Upper lobe of right lung (tissue), 1 donor: Measurements from ENCODE around the gene AGBL1. TPM values are rescaled to one million over a fixed set of nuclear protein-coding genes. Genes with fewer than 3 reads are reported as not detected.
A peak's percentile ranks its signal among the peaks of the same experiment; 100 is the strongest.
"Not testable (repeated sequence)": the region's sequence is repeated elsewhere in the genome, so short reads cannot be mapped to it uniquely, and the experiment has no call there.

Experiments used
- ATAC-seq: fragments of 200-7000 bp; cut with Tn5 transposase; one replicate; pipeline ENCODE4 v1.9.1; 2020; ENCODE audit warnings: mild to moderate bottlenecking, moderate library complexity
- DNase-seq: peaks from one replicate; pipeline ENCODE4 v3.0.0-alpha.2; 2020
- H3K27ac ChIP-seq: fragments of 200-600 bp; one replicate; pipeline ENCODE4 v1.8.0; 2022
- H3K27me3 ChIP-seq: fragments of 200-600 bp; one replicate; pipeline ENCODE4 v1.8.0; 2022; ENCODE audit warnings: mild to moderate bottlenecking
- H3K36me3 ChIP-seq: fragments of 200-600 bp; one replicate; pipeline ENCODE4 v1.8.0; 2022
- H3K4me1 ChIP-seq: fragments of 200-600 bp; one replicate; pipeline ENCODE4 v1.8.0; 2022
- H3K4me3 ChIP-seq: fragments of 200-600 bp; one replicate; pipeline ENCODE4 v1.8.0; 2022; ENCODE audit warnings: mild to moderate bottlenecking
- H3K9me3 ChIP-seq: fragments of 200-600 bp; one replicate; pipeline ENCODE4 v1.8.0; 2022
- CTCF ChIP-seq: fragments of 200-600 bp; IDR thresholded peaks from one replicate; pipeline ENCODE4 v1.8.0; 2022; ENCODE audit warnings: antibody characterized with exemption
- intact Hi-C: fragments of 100-400 bp; cut with DNase I; formaldehyde crosslinking; loops from one replicate; pipeline ENCODE4 v1.11.0; 2022
- total RNA-seq: library from RNA; stranded (reverse); fragmentation: NEBNext Ultra II Directional; extraction: Animal tissue kit (Norgen Biotek cat#: 25700); gene quantifications from one replicate; pipeline ENCODE4 v1.2.1, GENCODE V29; 2021
- donor health status: DM: no; HTN: yes; CAD: no; lungs with severe emphysema.

The AGBL1 gene
- total RNA-seq, 1 donor from 2014 or later = 6.5 TPM

- Histone ChIP-seq H3K36me3 (no peaks in the 10 kb centered on the region), H3K9me3 (no peaks in the 10 kb centered on the region), H3K27ac (no peak overlapping the region), H3K4me3 (no peak overlapping the region), H3K27me3 (no peaks in the 10 kb centered on the region), H3K4me1 (no peaks in the 10 kb centered on the region)
- TF ChIP-seq CTCF = no peak
- intact Hi-C loops = no loop called here
- ATAC-seq = no peak
- no peak for DNase-seq
These were observed 447.4 kb downstream of the AGBL1 start for GRCh38 chr15:86526938-86527690.

GRCh38 chr15:86528094-86528493 lies 448.4 kb downstream of the AGBL1 start:
- H3K27ac ChIP-seq, H3K9me3 ChIP-seq, H3K4me3 ChIP-seq, H3K4me1 ChIP-seq, ATAC-seq, DNase-seq, intact Hi-C loops, H3K27me3 ChIP-seq, H3K36me3 ChIP-seq: not testable (repeated sequence)

GRCh38 chr15:86538141-86538540 lies 458.5 kb downstream of the AGBL1 start:
- H3K4me3 ChIP-seq = no peak overlapping the region
- DNase-seq (no peak), ATAC-seq (no peak)
- no peaks in the 10 kb centered on the region for H3K36me3 ChIP-seq
- H3K27ac ChIP-seq = no peak overlapping the region
- no peaks in the 10 kb centered on the region for H3K4me1 ChIP-seq
- no peaks in the 10 kb centered on the region for H3K9me3 ChIP-seq
- intact Hi-C loops = no loop called here
- H3K27me3 ChIP-seq = no peaks in the 10 kb centered on the region
- no peak for TF ChIP-seq CTCF

GRCh38 chr15:86540840-86541467 lies 461.3 kb downstream of the AGBL1 start:
- no peak for TF ChIP-seq CTCF
- Histone ChIP-seq H3K27me3 (no peaks in the 10 kb centered on the region), H3K36me3 (no peaks in the 10 kb centered on the region), H3K4me3 (no peak overlapping the region), H3K4me1 (no peaks in the 10 kb centered on the region), H3K9me3 (no peaks in the 10 kb centered on the region), H3K27ac (no peak overlapping the region)
- intact Hi-C loops = no loop called here
- ATAC-seq = peak; percentile 66
- DNase-seq = no peak

- intact Hi-C loops = no loop called here
- no peaks in the 10 kb centered on the region for H3K9me3 ChIP-seq
- no peaks in the 10 kb centered on the region for H3K36me3 ChIP-seq
- no peak overlapping the region for H3K4me3 ChIP-seq
- H3K27ac ChIP-seq = no peak overlapping the region
- ATAC-seq = no peak
- H3K27me3 ChIP-seq = no peaks in the 10 kb centered on the region
- no peak for DNase-seq
- H3K4me1 ChIP-seq = no peaks in the 10 kb centered on the region
- no peak for TF ChIP-seq CTCF
These were observed 461.9 kb downstream of the AGBL1 start for GRCh38 chr15:86541540-86541939.

- TF ChIP-seq CTCF = no peak
- Histone ChIP-seq H3K4me1 (no peaks in the 10 kb centered on the region), H3K4me3 (no peak overlapping the region), H3K36me3 (no peaks in the 10 kb centered on the region), H3K9me3 (no peaks in the 10 kb centered on the region), H3K27me3 (no peaks in the 10 kb centered on the region), H3K27ac (no peak overlapping the region)
- DNase-seq = no peak
- ATAC-seq = no peak
- intact Hi-C loops = no loop called here
These were observed 470.4 kb downstream of the AGBL1 start for GRCh38 chr15:86550075-86550474.
